C1 segment of cervical spinal cord (tissue), 14 donors: ENCODE results near the gene TM7SF3.

Experiments used
- DNase-seq, 14 donors: peaks; one replicate each; lab custom pipeline; 2025; lab: John Stamatoyannopoulos, UW

Gene TM7SF3

GRCh38 chr12:27015730-27016076 lies 1.5 kb upstream of the TM7SF3 start:
- no peak for DNase-seq

- peak in 1 of 14 donors; percentile 61 for DNase-seq
Observed at GRCh38 chr12:27014859-27015729, 910 bp upstream of the TM7SF3 start.

DNA sequence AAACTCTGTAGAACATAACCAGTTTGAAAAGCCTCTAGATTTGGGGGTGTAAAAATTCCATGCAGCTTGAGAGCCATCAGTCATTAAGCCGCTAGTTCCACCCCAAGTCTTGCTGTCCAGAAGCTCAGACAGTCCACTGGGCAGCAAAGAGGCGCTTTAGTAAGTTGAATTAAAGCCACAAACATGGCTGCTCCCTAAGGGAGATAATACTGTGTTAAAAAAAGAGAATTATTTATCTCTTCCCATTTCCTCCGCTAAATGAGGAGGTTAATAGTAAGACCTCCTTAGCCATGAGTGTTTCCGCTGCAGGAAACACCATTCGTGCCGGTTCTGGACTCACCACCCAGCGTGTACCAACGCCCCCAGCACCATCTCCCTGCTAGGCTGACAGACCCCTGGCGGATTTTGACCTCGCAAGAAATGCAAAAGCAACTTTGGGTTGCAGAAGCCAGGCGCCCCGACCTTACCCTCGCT lies 536 bp downstream of the TM7SF3 start:
- peak in 3 of 14 donors; percentile 52 to 68 (median 64) for DNase-seq

DNA sequence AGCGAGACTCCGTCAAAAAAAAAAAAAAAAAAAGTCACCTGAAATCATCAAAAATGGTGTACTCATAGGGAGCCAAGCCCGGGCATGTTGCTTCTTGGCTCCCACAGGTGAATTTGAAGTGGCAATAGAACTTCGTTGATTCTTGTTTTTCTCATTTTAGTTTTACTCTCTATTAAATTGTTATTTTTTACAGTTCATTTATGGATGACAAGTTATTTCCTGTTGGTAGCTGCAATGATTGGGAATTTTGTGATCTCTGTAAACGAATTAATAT lies 1.3 kb downstream of the TM7SF3 start:
- DNase-seq = no peak

GRCh38 chr12:27012239-27012981 lies 1.8 kb downstream of the TM7SF3 start:
- DNase-seq = no peak

DNA sequence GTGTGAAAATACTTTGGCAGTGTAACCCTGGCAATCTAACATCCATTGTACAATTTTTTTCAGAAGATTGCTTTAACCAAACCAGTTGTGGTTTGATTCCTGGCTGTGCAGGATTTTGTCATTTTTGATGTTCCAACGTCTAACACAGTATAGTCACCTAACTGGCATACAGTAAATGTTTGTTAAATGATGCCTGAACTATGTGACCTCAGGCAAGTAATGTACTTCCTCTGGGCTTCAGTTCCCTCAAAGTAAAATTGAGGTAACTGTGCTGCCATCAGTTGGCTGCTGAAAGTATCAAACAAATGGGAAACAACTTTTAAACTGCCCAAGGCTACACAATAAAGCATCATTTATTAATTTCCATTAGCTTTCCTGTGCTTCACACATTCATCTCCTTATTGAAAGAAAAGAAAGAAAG lies 4.3 kb downstream of the TM7SF3 start:
- DNase-seq = no peak

GRCh38 chr12:27008081-27008480 lies 6.1 kb downstream of the TM7SF3 start:
- no peak for DNase-seq

- DNase-seq = no peak
Observed at GRCh38 chr12:27006797-27007467, 7.3 kb downstream of the TM7SF3 start.

- DNase-seq = no peak
Observed at GRCh38 chr12:27005495-27005894, 8.7 kb downstream of the TM7SF3 start.

DNA sequence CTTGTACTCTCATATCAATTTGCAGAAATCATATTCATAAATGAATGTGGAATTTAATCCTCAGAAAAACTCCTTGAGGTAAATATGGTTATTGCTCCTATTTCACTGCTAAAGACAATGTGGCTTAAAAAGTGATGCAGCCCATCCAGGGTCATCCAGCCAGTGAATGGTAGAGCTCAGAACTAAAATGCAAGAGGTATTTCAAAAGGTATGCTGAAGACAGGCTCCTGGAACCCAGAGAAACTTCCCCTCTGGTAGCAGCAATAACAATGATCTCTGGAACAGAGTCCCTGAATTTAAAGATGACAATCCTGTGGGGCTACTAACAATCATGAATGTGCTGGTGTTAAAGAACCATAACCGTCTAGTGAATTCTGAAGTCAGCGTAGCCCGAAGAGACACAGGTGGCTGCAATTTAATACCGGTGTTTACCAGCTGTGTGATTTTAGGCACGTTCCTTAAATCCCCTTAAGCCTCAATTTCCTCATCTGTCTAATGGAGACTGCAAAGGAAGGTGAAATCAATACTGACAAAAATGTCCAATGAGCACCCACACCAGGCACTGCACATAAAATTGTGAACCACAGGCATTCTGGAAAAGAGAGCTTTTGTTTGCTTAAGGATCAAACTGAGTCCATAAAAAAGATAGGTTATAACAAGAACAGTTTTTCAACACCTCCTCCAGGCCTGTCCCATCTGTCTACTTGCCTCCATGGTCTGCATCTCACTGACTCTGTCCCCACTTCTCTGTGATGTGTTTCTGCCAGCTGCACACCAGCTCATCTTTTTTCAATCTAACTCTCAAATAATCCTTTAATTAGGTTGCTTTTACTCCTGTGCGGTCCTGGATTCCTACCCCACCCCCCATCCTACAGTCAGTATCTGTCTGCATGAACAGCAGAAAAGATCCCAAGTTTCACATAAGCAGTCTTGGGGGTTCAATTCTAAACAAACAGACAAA lies 10.5 kb downstream of the TM7SF3 start:
- no peak for DNase-seq

DNA sequence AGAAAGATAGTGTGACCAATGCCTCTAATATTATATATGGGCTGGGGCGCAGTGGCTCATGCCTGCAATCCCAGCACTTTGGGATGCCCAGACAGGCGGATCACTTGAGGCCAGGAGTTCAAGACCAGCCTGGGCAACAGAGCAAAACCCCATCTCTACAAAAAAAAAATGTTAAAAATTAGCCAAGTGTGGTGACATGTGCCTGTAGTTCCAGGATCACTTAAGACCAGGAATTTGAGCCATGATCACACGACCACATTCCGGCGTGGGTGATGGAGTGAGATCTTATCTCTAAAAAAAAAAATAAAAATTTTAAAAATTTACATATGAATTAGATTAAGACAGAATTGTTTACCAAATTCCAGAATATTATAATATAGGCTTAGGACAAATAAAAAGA lies 12.0 kb downstream of the TM7SF3 start:
- no peak for DNase-seq

GRCh38 chr12:27001663-27002062 lies 12.5 kb downstream of the TM7SF3 start:
- DNase-seq = no peak

DNA sequence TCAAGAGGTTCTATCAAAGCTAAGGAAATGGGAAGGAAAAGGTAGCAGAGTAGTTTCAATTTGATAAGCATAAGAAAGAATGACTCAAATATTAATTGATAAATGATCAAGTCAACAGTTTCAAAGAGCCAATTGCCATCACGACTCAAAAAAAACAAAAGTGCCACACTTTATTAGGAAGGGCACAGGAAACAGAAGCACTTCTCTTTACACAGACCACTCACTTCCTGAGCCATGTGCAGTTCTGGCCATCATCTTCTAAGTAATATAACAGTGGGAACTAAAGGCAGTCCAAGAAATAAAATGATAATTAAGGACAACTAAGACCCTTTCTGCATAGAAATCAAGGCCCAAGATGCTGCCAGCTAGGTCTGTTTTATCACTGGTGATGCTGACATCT lies 13.2 kb downstream of the TM7SF3 start:
- DNase-seq = no peak

GRCh38 chr12:26997003-26997402 lies 17.2 kb downstream of the TM7SF3 start:
- no peak for DNase-seq

DNA sequence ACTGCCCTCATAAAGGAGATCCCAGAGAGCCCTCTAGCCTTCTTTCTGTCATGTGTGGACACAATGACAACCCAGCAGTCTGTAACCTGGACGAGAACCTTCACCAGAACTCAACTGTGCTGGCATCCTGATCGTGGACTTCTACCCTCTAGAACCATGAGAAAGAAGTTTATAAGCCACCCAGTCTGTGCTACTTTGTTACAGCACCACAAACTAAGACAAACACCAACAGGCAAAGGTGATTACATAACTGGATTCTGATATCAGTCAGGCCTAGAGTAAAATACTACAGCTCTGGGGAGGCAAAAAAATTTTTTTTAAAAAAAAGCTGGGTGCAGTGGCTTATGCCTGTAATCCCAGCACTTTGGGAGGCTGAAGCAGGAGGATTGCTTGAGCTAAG lies 18.5 kb downstream of the TM7SF3 start:
- DNase-seq = no peak

- no peak for DNase-seq
Observed at GRCh38 chr12:26994109-26994508, 20.1 kb downstream of the TM7SF3 start.

GRCh38 chr12:26991826-26992225 lies 22.4 kb downstream of the TM7SF3 start:
- no peak for DNase-seq

GRCh38 chr12:26989873-26990272 lies 24.3 kb downstream of the TM7SF3 start:
- no peak for DNase-seq

DNA sequence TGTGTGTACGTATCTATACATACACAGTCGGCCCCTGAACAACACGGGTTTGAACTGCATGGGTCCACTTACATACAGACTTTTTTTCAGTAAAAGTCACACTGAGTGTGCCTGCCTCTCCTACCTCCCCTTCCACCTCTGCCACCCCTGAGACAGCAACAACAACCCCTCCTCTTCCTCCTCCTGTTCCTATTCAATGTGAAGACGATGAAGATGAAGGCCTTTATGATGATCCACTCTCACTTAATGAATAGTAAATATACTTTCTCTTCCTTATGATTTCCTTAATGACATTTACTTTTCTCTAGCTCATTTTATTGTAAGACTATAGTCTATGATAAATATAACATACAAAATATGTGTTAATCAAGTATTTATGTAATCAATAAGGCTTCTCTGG lies 25.5 kb downstream of the TM7SF3 start:
- DNase-seq = no peak

DNA sequence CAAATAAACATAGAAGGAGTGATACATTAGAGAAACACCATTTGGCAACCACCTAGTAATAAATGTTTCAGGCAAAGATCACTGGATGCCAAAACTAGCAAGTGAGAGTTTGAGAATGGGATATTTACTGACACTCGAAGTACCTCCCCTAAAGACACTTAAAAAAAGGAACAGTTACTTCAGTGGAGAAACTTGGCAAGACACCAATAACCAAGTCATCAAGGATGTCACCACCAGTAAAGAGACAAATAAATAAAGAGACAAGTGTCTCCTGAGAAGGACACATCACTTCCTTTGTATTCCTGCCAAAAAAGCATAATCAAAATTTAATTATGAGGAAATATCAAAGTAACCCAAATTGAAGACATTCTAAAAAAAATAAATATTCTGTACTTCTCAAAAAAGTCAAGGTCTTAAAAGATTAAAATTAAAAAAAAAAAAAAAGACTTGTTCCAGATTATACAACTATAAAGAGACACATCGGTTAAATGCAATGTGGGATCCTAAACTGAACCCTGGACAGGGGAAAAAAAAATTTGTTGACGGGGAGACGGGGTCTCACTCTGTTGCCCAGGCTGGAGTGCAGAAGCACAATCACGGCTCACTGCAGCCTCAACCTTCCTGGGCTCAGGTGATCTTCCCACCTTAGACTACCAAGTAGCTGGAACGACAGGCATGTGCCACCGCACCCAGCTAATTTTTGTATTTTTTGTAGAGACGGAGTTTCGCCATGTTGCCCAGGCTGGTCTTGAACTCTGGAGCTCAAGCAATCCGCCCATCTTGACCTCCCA lies 26.4 kb downstream of the TM7SF3 start:
- no peak for DNase-seq

GRCh38 chr12:26982866-26983265 lies 31.3 kb downstream of the TM7SF3 start:
- DNase-seq = no peak
